ENCODE data around the gene SPATA25. TPM values are rescaled to one million over a fixed set of nuclear protein-coding genes. Genes with fewer than 3 reads are reported as not detected.

The SPATA25 gene
- total RNA-seq, 1 donor = 2.1 TPM

DNA sequence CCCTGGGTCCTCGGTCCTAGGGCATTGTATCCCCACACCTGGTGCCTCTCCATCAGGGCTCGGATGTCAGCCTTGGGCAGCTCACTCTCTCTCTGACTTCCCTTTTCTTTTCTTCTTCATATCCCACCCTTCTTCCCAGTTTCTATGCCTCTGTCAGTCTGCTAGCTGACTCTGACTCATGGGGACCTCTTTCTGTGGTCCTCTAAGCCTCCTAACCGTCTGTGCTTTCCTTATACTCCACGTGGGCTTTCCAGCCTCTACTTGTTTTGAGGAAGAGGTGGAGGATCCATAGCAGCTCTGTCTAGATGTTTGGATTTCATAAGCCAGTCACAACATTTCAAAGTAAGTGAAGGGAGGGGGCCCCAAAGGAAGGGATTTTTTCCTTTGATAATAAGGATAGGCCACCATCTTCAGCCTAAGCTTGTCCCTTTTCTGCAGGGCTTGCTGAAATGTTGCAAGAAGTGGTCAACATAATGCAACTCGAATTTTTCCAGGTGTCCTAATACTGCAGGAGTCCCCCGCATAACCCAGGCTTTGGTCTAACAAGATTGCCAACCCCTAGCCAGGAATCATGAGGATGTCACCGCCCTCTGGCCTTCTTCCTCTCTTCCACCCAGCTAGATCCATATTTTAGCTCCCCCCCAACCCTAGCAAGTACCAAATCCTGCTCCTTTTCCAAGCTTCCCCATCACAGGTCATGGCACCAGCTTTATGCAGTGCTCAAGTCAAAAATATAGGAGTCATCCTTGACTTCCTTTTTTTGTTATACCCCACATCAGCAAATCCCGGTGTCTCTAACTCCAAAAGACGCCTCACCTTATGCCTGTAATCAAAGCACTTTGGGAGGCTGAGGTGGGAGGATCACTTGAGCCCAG, 33.3 kb upstream of the SPATA25 start:
- DNase-seq (ENCODE audit: low read depth) = no peak
- TF ChIP-seq, protein P1, sequence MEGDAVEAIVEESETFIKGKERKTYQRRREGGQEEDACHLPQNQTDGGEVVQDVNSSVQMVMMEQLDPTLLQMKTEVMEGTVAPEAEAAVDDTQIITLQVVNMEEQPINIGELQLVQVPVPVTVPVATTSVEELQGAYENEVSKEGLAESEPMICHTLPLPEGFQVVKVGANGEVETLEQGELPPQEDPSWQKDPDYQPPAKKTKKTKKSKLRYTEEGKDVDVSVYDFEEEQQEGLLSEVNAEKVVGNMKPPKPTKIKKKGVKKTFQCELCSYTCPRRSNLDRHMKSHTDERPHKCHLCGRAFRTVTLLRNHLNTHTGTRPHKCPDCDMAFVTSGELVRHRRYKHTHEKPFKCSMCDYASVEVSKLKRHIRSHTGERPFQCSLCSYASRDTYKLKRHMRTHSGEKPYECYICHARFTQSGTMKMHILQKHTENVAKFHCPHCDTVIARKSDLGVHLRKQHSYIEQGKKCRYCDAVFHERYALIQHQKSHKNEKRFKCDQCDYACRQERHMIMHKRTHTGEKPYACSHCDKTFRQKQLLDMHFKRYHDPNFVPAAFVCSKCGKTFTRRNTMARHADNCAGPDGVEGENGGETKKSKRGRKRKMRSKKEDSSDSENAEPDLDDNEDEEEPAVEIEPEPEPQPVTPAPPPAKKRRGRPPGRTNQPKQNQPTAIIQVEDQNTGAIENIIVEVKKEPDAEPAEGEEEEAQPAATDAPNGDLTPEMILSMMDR (IDR thresholded peaks at IDR 0.05; ENCODE audit: insufficient read depth, low read length) = no peak
- H3K4me3 ChIP-seq (ENCODE audit: low read depth, low read length) = no peak overlapping the region

DNA sequence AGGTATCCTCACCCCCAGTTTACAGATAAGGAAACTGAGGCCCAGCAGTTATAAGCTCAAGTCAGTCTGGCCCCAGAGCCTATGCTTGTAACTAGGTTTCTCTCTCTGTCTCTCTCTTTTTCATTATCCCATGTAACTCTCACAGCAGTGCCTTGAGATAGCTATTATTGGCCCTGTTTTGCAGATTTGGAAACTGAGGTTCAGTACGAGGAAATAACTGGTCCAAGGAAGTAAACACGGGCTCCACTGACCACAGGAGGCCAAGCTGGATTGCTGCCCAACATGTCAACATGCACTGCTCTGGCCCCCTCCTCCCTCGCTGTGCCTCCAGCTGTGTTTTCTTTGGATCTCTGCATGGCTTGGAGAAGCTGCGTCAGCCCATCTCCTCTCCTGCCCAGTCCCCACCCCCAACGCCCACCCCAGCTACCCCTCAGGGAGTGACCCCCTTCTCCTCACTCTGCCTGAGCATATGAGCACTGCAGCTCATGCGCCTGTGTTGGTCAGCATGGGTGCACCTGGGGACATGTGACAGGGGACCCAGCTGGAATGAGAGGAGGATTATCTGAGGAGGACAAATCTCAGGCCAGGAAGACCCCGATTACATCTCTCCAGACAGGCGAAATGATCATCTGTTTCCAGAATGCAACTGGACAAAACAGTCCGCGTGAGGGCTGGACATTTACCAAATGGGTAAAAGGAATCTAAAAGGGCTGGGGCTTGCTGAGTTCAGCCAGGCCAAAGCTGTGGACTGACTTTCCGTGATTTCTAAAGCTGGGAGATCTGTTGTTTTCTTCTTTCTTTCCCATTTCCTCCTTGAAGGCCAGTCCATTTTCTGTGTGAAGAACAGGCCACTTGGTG, 32.3 kb upstream of the SPATA25 start:
- peak; percentile 89 for DNase-seq (ENCODE audit: low read depth)
- no peak overlapping the region for H3K4me3 ChIP-seq (ENCODE audit: low read depth, low read length)
- TF ChIP-seq, protein P1 (IDR thresholded peaks at IDR 0.05; ENCODE audit: insufficient read depth, low read length) = no peak

DNA sequence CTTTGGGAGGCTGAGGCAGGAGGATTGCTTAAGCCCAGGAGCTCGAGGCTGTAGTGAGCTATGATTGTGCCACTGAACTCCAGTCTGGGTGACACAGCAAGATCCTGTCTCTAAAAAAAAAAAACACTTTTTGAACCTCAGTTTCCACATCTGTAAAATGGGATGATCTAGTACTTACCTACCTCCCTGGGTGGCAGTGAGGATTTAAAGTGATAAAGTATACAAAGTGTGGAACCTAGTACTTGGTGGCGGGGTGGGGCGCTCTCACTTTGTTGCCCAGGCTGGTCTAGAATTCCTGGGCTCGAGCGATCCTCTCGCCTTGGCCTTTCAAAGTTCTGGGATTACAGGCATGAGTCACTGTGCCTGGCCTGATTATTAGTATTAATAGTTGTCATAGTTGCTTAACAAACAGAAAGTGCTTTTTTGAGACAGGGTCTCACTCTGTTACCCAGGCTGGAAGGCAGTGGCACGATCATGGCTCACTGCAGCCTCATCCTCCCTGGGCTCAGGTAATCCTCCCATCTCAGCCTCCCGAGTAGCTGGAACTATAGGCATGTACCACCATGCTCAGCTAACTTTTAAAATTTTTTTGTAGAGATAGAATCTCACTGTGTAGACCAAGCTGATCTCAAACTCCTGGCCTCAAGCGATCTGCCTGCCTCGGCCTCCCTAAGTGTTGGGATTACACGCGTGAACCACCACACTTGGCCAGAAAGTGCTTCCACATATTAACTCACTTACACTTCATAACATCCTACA, 31.5 kb upstream of the SPATA25 start:
- TF ChIP-seq, protein P1 (IDR thresholded peaks at IDR 0.05; ENCODE audit: insufficient read depth, low read length) = no peak
- peak; percentile 28 for DNase-seq (ENCODE audit: low read depth)
- no peak overlapping the region for H3K4me3 ChIP-seq (ENCODE audit: low read depth, low read length)

DNA sequence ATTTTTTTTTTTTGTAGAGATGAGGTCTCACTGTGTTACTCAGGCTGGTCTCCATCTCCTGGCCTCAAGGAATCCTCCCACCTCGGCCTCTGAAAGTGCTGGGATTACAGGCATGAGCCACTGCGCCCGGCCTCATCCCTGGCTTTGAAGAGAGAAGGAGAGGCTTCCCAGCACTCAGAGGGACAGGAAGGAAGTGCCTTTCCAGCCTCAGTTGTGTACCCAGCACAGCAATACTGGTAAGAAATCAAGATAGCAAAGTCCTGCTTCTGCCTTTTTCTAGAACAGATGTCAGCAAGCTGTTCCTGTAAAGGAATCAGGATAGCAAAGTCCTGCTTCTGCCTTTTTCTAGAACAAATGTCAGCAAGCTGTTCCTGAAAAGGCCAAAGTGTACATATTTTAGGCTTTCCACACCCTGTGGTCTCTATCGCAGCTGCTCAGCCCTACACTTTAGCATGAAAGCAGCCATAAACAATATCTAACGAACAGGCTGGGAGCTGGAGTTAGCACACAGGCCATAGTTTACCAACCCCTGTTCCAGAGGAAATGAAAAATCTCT, 30.8 kb upstream of the SPATA25 start:
- TF ChIP-seq, protein P1 (IDR thresholded peaks at IDR 0.05; ENCODE audit: insufficient read depth, low read length) = no peak
- DNase-seq (ENCODE audit: low read depth) = peak; percentile 26

DNA sequence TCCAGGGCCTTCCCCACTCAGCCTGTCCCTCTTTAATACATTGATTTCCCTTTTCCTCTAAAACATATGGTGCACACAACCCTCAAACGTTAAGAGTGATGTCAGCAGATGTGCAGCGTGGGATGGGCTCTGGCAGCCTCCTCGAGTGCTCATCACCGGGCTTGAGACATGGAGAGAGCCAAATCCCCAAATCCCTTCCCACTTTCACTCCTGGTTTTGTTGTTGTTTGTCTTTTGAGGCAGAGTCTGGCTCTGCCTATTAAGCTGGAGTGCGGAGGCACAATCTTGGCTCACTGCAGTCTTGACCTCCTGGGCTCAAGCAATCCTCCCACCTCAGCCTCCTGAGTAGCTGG, 30.3 kb upstream of the SPATA25 start:
- peak; percentile 61 for DNase-seq (ENCODE audit: low read depth)

More for the DNA sequence above, 30.8 kb upstream of the SPATA25 start:
- no peak overlapping the region for H3K4me3 ChIP-seq (ENCODE audit: low read depth, low read length)

More for the DNA sequence above, 30.3 kb upstream of the SPATA25 start:
- TF ChIP-seq, protein P1 (IDR thresholded peaks at IDR 0.05; ENCODE audit: insufficient read depth, low read length) = no peak
- no peak overlapping the region for H3K4me3 ChIP-seq (ENCODE audit: low read depth, low read length)
